Spleen (tissue), 7 donors: ENCODE data around the gene NMU.

ENCODE experiments used
- POLR2AphosphoS5 ChIP-seq, 3 donors: sonication (generic); formaldehyde crosslinking; IDR thresholded peaks; one replicate each; pipeline ENCODE4 v1.5.1; 2017; ENCODE audit warnings: antibody characterized with exemption in 3 of 3
- TF ChIP-seq, protein P1 (sequence below), 11 experiments: fragments of 200-600 bp in 7 of 11; fragments of 450-650 bp in 4 of 11; sonication (generic) in 4 of 11; IDR thresholded peaks in 8 of 11; conservative IDR thresholded peaks in 3 of 11; 1 replicate in 7 of 11; 2 replicates in 4 of 11; pipeline versions ENCODE4 v1.4.0 to v1.8.0; 2016 to 2021; ENCODE audit warnings: antibody characterized with exemption in 11 of 11, inconsistent platforms in 4 of 11, mild to moderate bottlenecking in 1 of 11
- donor health status: DM: no; HTN: no; CAD: no; lungs with moderate emphysema.
- donor health status: DM: no; HTN: no; CAD: no.
- donor health status: DM: no; HTN: no; CAD: no.

DNA sequence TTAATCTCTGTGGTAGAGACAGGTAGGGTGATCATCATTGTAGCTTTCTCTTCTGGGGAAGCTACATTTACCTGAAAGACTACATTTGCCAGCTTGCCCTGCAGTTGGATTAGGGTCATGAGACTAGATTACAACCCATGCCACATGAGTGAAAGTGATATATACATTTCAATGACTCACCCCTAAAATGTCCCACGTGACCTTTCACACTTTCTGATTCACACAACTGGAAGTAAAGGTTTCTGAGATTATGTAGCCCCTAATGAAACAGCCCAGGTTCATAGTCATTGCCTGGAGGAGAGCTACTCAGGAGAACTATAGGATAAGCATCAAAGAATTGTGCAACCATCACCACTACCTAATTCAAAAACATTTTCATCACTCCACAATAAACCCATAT, 61.8 kb downstream of the NMU start:
- TF ChIP-seq, protein P1, sequence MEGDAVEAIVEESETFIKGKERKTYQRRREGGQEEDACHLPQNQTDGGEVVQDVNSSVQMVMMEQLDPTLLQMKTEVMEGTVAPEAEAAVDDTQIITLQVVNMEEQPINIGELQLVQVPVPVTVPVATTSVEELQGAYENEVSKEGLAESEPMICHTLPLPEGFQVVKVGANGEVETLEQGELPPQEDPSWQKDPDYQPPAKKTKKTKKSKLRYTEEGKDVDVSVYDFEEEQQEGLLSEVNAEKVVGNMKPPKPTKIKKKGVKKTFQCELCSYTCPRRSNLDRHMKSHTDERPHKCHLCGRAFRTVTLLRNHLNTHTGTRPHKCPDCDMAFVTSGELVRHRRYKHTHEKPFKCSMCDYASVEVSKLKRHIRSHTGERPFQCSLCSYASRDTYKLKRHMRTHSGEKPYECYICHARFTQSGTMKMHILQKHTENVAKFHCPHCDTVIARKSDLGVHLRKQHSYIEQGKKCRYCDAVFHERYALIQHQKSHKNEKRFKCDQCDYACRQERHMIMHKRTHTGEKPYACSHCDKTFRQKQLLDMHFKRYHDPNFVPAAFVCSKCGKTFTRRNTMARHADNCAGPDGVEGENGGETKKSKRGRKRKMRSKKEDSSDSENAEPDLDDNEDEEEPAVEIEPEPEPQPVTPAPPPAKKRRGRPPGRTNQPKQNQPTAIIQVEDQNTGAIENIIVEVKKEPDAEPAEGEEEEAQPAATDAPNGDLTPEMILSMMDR (IDR thresholded peaks at IDR 0.05 in 8 of 11, conservative IDR thresholded peaks at IDR 0.05 in 3 of 11), result no peak
- TF ChIP-seq POLR2AphosphoS5 (IDR thresholded peaks at IDR 0.05), result no peak
